K562 (cell line): ENCODE measurements around the gene PRKAG2.

Source experiments
- ERF ChIP-seq: fragments of 450-650 bp; formaldehyde crosslinking; IDR thresholded peaks from 2 replicates; pipeline ENCODE4 v1.4.0; 2020; ENCODE audit warnings: mild to moderate bottlenecking, mixed read lengths
- EZH2 ChIP-seq: IDR thresholded peaks from 2 replicates; pipeline ENCODE4 v1.6.1; 2012; ENCODE audit warnings: low read depth, mild to moderate bottlenecking, inconsistent platforms, low read length, borderline replicate concordance
- IRF2 ChIP-seq: sonication (generic); formaldehyde crosslinking; IDR thresholded peaks from 2 replicates; pipeline ENCODE4 v1.8.1; 2022; ENCODE audit warnings: mild to moderate bottlenecking, missing genetic modification reagents
- MTA3 ChIP-seq: fragments of 450-650 bp; formaldehyde crosslinking; IDR thresholded peaks from 2 replicates; pipeline ENCODE4 v1.6.1; 2017; ENCODE audit warnings: mild to moderate bottlenecking, borderline replicate concordance
- NFYB ChIP-seq: IDR thresholded peaks from 2 replicates; pipeline ENCODE4 v1.6.1; 2011; ENCODE audit warnings: mild to moderate bottlenecking, moderate library complexity; ENCODE audit not compliant: insufficient read length; ENCODE audit errors: extremely low read depth
- POLR2G ChIP-seq: fragments of 200-400 bp; formaldehyde crosslinking; IDR thresholded peaks from 2 replicates; pipeline ENCODE4 v1.6.1; 2017; ENCODE audit warnings: low read depth, mild to moderate bottlenecking, antibody characterized with exemption, low read length, moderate library complexity
- RAD21 ChIP-seq, 2 experiments: fragments of 250-450 bp in 1 of 2; fragments of 450-650 bp in 1 of 2; sonication (Bioruptor Pico) in 1 of 2; formaldehyde crosslinking in 1 of 2; IDR thresholded peaks in 1 of 2; conservative IDR thresholded peaks in 1 of 2; 2 replicates each; pipeline versions ENCODE4 v1.4.0 to v1.8.0; 2020 to 2022; ENCODE audit warnings: mild to moderate bottlenecking in 2 of 2, moderate library complexity in 1 of 2
- SRSF7 ChIP-seq: fragments of 200-400 bp; formaldehyde crosslinking; optimal IDR thresholded peaks from 2 replicates; pipeline ENCODE3; 2017; ENCODE audit warnings: mild to moderate bottlenecking, low read depth, low read length
- TF ChIP-seq, protein P1 (sequence below): sonication (generic); formaldehyde crosslinking; IDR thresholded peaks from 2 replicates; pipeline ENCODE4 v1.8.0; 2022; ENCODE audit warnings: missing genetic modification reagents, mild to moderate bottlenecking, borderline replicate concordance
- TF ChIP-seq, protein P2 (sequence below), 3 experiments: IDR thresholded peaks in 2 of 3; conservative IDR thresholded peaks in 1 of 3; 2 replicates each; pipeline ENCODE4 v1.5.1; 2011 to 2012; ENCODE audit warnings: low read length in 3 of 3, mild to moderate bottlenecking in 3 of 3, control low read depth in 2 of 3, improper control_type of control experiment in 1 of 3, inconsistent platforms in 1 of 3, low read depth in 1 of 3, mixed read lengths in 1 of 3, moderate library complexity in 1 of 3; ENCODE audit not compliant: insufficient read depth in 2 of 3

DNA sequence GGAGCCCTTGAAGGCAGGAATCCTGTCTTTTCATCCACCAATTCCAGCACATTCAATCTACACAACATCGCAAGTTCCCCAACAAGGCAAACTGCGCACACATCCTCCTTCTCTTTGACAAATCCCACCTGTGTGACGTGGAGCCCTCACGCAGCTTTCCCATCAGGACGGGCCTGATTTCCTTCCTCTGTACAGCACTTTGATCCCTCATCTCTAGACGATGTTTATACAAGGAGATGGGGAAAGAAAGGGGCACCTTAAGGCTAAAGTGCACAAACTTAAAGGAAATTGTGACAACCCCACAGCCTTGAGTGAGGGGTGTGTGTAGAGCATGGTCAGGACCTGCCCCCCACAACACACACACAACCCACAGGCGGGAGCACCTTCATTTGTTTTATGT is 97.2 kb downstream of the PRKAG2 start:
- no peak for TF ChIP-seq IRF2 (CRISPR knock-in tag)
- TF ChIP-seq MTA3, result no peak
- TF ChIP-seq NFYB, result no peak
- TF ChIP-seq ERF, result no peak
- TF ChIP-seq, protein P1, sequence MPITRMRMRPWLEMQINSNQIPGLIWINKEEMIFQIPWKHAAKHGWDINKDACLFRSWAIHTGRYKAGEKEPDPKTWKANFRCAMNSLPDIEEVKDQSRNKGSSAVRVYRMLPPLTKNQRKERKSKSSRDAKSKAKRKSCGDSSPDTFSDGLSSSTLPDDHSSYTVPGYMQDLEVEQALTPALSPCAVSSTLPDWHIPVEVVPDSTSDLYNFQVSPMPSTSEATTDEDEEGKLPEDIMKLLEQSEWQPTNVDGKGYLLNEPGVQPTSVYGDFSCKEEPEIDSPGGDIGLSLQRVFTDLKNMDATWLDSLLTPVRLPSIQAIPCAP, result no peak
- TF ChIP-seq RAD21 (CRISPR knock-in tag; conservative IDR thresholded peaks at IDR 0.05 in 1 of 2, IDR thresholded peaks at IDR 0.05 in 1 of 2), result no peak
- TF ChIP-seq, protein P2, sequence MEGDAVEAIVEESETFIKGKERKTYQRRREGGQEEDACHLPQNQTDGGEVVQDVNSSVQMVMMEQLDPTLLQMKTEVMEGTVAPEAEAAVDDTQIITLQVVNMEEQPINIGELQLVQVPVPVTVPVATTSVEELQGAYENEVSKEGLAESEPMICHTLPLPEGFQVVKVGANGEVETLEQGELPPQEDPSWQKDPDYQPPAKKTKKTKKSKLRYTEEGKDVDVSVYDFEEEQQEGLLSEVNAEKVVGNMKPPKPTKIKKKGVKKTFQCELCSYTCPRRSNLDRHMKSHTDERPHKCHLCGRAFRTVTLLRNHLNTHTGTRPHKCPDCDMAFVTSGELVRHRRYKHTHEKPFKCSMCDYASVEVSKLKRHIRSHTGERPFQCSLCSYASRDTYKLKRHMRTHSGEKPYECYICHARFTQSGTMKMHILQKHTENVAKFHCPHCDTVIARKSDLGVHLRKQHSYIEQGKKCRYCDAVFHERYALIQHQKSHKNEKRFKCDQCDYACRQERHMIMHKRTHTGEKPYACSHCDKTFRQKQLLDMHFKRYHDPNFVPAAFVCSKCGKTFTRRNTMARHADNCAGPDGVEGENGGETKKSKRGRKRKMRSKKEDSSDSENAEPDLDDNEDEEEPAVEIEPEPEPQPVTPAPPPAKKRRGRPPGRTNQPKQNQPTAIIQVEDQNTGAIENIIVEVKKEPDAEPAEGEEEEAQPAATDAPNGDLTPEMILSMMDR (IDR thresholded peaks at IDR 0.05 in 2 of 3, conservative IDR thresholded peaks at IDR 0.05 in 1 of 3; ENCODE audit: insufficient read depth in 2 of 3, low read depth in 1 of 3, low read length in 3 of 3), result no peak
- no peak for TF ChIP-seq POLR2G
- no peak for TF ChIP-seq SRSF7
- no peak for TF ChIP-seq EZH2
